Stimulated activated CD4-positive, alpha-beta T cell treated with anti-CD3 and anti-CD28 coated beads, Interleukin-15, amount 100 ng/mL, for 48 hours (primary cell): Measurements from ENCODE around the gene GRIN2B.

Experiments
- DNase-seq, 2 donors: peaks; one replicate each; pipeline ENCODE4 v3.0.0-alpha.2; 2020; ENCODE audit warnings: low read depth in 2 of 2

GRIN2B gene

DNA sequence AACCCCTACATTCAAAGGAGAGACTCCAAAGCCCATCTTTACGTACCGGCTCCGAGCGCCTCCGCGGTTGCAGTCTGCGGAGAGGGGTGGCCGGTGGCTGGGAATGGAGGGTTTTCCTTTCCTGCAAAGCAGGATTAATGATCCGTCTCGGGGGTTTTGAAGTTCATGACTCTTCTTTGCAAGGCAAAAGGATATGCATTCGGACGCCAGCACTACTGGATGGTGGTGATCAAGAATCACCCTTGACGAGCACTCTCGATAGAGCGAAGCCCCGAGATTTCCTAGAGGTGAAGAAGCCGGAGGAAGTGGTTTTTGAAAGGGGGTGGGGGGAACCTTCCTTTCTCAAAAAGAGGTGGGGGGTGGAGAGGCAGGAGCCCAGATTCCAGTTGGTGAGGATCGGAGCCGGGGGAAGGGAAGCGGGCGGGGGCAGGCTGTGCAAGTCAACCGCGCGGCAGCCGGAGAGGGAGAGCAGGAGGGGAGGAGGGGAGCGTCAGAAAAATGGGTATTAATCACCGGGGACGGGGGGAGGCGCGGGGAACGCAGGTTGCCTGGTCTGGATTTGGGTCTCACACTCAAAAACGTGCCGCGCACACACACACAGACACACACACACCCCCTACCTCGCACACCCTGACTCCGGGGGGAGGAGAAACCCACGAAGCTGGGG is at the start of gene GRIN2B:
Gene GRIN2B (minus strand): TSS at position 307 of the 667 bp plus-strand sequence. CDS start 115,394 bp downstream, outside the sequence.
- DNase-seq = no peak

DNA sequence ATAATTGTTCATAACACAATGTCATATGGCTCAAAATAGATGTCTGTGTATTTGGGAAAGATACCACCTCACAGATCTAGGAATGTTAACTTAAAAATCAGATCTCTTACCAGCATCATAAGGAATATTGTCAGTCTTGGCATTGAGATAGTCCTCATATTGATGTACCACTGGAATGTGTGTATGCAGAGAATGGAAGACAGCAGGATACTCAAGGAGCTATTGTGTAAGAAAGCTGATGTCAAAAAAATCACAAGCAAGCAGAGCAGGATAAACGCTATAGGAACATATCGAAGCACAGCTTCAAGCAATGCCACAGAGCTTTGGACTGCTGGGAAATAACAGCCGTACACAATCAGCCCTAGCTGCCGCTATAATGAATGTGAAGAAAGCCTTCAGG is 45.1 kb upstream of the GRIN2B start:
- DNase-seq = no peak

DNA sequence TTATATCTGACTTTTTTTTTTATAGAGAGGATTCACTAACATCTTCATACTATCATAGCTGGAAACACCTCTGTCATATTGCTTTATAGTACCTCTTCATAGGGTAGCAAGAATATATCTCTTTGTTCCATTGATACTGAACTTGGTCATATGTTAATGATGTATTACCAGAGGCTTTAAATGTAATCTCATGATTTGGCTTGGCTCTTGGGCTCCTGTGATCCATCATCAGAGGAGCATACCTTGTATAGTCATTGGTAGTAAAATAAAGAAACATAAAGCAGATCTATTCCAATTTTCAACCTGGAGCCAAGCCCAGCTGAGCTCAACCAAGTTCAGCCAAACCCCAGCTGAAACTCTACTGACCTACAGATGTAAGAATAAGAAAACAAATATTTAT is 43.2 kb upstream of the GRIN2B start:
- DNase-seq = no peak

DNA sequence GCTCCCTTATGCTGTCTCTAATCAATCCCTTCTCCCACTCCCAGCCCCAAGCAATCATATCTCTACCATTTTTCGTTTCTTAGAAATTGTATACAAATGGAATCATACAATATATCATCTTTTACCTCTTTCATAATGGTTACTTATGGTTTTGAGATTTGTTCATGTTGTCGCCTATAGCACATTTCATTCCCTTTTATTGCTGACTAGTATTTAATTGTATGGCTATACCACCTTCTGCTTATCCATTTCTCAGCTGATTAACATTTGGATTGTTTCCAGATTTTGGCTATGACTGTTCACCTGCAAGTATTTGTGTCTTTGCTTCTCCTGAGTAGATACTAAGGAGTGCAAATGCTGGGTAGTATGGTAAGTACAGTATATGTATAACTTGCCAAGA is 36.7 kb upstream of the GRIN2B start:
- DNase-seq = no peak

- no peak for DNase-seq
These were observed 29.6 kb upstream of the GRIN2B start for GRCh38 chr12:14010989-14011388.

DNA sequence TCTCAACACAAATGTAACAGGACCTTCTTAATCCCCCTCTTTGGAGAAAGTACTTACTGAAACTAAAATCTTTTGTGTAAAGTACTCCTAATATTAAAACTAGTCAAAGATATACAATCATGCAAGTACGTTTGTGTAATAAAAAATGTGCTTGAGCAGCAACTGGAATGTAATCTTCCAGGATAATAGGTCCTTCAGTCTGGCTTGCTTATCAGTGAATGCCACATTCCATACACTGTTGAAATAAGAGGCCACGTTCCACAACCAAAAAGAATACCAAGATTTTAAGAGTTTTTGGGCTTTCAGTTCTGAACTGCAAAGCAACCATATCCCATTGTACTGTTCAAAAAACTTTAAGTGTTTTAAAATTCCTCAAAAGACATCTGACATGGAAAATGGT is 26.2 kb upstream of the GRIN2B start:
- DNase-seq = no peak

DNA sequence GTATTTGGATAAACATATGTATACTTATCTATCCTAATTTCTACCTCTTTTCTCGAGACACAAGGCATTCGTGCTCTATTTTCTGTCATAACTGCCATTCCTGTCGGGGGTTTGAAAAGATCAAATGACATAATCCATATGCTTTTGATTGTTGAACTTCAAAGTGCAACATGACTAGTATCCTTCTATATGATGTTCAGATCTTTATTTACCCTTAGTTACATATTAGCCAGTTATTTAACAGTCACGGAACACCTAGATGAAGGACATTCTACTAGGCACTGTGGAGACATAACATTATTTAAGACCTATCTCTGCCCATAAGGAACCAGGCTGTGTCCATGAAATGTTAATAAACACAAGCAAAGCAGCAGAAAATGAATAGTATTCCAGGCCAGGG is 11.2 kb upstream of the GRIN2B start:
- DNase-seq = no peak

DNA sequence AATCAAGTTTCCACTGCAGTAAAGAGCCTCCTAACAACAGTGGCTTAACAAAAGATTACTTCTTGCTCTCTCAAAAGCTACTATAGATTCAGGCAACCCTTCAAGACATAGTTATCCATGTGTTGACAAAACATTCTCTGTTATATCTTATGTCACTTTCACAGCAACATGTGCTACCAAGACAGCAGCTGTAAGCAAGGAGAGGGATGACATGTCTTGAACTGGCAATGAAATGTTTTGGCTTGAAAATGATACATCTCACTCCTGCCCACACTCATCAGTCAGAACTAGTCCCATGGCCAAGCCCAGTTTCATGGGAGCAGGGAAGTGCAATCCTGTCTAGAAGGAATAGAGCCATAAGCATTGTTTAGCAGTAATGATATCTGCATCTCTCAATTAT is 10.7 kb upstream of the GRIN2B start:
- no peak for DNase-seq

DNA sequence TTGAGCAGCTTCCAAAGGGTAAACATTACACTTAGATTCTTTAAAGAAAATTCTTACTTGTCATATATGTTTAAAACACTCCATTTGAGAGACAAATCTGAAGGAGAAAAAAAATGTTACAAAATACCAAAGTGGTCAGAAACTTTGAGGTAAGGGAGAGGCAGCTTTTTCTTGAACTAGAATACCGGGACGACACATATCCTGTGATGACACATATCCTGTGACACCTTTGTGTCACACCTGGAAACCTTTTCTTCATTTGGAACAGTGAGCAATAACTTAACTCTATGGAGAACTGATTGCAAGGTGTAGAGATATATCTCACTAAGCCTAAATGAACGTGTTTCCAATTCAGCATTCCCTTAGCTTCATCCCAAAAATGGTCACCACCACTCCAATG is 4.6 kb upstream of the GRIN2B start:
- DNase-seq = no peak

- peak in 1 of 2 donors; percentile 3 for DNase-seq
These were observed 588 bp upstream of the GRIN2B start for GRCh38 chr12:13981990-13982389.

- no peak for DNase-seq
These were observed 685 bp downstream of the GRIN2B start for GRCh38 chr12:13980538-13981295.

DNA sequence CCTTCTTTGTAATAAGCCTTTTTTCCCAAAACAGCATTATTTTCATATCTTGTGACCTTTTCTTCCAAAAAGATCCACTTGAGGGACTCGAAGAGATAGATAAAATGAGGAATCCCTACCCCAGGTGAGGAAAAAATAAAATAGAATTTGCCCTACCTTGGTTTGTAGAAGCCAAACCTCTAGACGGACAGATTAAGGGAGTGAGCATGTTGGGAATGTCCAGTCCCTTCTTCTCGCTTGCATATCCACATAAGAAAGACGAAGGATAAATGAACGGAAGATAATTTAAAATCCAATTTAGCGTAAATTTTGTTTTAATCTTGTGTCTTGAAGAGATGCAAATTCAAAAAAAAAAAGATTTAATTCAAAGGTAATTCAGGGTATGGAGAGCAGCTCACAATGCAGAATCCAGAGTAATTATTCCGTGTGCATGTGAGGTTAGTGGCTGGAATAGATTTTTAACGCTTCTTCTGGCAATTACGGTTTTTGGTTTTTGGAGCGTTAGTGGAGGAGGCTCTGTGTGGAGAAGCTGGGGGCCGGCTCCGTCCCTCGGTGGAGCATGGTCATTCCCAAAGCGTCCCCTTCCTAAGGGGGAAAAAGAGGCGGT is 1.5 kb downstream of the GRIN2B start:
- no peak for DNase-seq

- no peak for DNase-seq
These were observed 2.5 kb downstream of the GRIN2B start for GRCh38 chr12:13978876-13979275.

GRCh38 chr12:13976880-13977279 is 4.5 kb downstream of the GRIN2B start:
- DNase-seq = no peak

DNA sequence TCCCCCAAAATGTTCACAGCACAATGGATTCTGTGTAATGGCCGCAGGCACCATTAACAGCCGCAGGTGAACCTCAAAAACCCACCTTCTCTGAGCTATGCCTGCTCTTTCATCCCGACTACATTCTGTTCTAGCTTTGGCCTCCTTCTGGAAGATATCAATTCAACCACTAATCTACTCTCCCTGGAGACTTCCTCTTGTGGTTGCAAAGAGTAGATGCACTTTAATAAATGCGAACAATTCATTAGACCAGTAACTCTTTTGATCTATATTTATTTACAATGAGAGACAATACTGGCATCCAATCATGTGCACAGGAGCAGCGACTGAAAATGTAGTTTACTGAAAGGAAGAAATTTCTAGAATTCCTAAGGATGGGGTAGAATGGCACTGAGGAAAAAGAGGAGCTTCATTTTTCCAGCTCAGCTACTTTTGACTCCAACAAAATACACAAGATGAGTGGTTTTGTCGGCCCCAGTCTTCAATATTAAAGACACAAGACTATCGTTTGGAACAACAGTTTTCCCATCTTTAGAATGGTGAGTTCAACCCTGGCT is 5.3 kb downstream of the GRIN2B start:
- no peak for DNase-seq

GRCh38 chr12:13973996-13974395 is 7.4 kb downstream of the GRIN2B start:
- no peak for DNase-seq

DNA sequence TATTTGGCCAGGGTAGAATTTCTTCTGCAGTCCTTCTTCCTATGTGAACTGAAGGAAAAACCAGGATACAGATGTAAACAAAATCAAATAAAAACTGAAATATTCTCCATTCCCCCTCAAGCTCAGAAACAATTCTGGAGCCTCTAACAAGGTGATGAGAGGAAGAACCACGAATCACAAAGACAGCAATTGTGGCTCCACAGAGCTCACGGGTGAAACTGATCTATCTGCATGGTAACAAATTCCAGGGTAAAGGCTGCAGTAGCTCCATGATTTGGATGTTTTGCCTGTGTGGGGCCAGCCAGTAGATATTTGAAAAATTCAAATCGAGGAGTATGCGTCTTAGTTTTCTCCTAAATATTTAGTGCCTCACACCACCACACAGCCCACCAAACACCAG is 10.6 kb downstream of the GRIN2B start:
- DNase-seq = no peak

- no peak for DNase-seq
These were observed 13.1 kb downstream of the GRIN2B start for GRCh38 chr12:13968281-13968680.

DNA sequence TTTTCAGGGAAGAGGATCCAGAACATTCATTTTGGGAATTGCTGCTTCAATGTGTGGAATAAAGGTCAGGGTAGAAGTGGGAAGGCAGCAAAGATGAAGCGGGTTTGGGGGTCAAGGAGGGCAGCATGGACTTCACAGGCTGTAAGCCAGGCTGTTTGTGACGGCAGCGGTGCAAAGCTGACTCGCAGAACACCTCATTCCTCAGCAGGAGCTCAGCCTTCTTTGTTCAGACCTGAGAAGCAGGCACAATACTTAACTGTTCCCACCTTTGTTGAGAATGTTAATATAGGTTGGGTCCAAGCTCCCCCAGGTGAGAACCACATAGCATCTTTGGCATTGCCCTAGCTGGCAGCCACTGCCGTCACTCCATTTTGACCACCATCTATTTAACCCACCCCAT is 16.7 kb downstream of the GRIN2B start:
- no peak for DNase-seq

DNA sequence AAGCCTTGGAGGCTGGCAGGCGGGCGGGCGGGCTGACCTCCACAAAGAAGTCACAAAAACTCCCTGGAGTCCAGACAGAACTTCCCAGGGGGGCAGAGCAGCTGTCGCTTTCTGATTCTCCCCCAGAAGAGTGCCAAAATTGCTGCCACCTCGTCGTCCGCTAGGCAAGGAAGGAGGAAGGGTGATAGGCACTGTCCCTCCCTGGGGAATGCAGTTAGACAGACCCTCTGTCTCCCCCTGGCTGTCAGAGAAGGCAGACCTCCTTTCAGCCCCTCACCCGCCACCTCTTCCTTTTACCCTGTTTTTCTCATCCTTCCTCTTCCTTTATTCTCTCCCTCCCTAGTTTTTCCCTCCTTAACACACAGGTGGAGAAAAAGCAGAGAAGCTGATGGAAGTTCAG is 18.7 kb downstream of the GRIN2B start:
- DNase-seq = no peak

DNA sequence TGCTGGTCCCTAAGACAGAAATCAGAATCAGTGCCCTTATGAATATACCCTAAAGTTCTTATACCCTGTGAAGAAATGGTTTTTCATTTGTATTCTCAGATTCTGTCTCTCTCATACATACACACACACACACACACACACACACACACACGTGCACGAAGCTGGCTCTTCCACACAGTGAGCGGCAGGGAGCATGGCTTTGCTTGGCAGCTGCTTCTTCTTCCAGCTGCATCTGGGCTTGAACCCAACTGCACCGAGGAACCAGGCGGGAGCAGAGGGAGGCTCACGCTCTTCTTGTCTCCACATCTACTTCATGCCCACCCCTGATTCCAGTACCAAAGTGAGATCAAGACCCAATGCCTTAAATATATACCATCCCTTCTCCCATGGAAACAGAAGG is 19.4 kb downstream of the GRIN2B start:
- DNase-seq = no peak

GRCh38 chr12:13959131-13959723 is 22.2 kb downstream of the GRIN2B start:
- DNase-seq = no peak
